SHP77 treated with DMSO at 0.1 percent for 48 hours (cell line): ENCODE measurements around the gene SAFB2.

Source experiments
- DNase-seq: peaks from one replicate; lab custom pipeline; 2025; lab: John Stamatoyannopoulos, UW

The SAFB2 gene

DNA sequence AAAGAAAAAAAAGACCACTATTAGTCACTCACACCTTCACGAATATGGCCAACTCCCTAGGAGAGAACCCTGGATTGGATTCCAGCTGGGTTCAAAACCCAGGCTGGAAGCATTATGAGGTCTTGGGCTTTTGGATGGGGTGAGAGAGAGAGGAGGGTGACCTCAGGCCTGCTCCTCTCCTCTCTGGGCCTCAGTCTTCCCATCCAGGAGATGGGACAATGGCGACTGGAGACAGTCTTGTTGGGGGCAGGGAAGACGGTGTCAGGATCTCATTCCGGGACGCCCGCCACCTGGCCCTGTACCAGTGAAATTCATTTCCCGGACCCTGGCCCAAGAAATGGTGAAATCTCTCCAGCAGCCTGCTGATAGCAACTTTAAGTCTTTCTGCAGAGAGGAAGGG is 81.1 kb downstream of the SAFB2 start:
- DNase-seq, result no peak

DNA sequence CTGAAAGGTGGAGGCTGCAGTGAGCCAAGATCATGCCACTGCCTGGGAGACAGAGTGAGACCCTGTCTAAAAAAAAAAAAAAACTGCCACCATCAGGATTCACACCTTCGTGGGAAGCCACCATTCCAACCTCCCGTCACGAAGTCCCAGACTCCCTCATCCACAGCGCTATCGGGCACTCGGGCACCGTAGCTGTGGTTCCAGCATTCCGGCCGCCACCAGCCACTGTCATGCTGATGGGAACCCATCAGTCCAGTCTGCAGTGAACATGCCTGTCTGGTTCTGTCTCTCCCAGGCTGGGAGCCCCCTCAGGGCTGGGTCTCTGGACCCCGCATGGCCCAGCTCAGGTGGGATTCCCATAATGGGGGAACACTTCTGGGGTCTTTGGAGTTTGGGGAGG is 82.4 kb downstream of the SAFB2 start:
- no peak for DNase-seq

DNA sequence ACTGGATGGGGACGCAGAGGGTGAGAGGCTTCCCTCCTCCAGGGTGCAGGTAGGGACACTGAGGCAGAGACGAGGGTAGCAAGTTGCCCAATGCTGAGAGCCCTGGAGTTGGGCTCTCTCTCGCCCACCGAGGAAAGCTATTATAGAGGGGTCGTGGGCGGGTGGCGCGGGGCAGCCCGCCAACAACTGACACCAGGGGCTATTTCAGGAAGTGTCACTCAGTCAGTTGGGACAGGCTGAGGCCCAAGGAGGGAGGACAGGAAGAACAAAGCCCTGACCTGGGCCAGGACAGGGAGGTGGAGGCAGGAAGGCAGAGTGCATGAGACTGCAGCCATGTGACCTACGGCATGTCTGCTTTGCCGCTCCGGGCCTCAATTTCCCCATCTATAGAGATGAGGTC is 84.7 kb downstream of the SAFB2 start:
- no peak for DNase-seq
